AG04450 (cell line): Measurements from ENCODE around the gene UFSP1. TPM values are rescaled to one million over a fixed set of nuclear protein-coding genes. Genes with fewer than 3 reads are reported as not detected.

Experiments used
- CTCF ChIA-PET: fragments of 300-600, 350-600 bp; formaldehyde crosslinking; extraction: SDS; loops from one replicate; lab custom pipeline; 2022; ENCODE audit warnings: antibody characterized with exemption, inconsistent platforms; lab: Charles Lee
- POLR2A ChIA-PET: fragments of 350-600 bp; formaldehyde crosslinking; extraction: SDS; loops from one replicate; lab custom pipeline; 2021; ENCODE audit warnings: antibody characterized with exemption, inconsistent platforms; lab: Yijun Ruan, JAX
- DNase-seq: peaks from one replicate; pipeline ENCODE4 v3.0.0-alpha.2; 2011; ENCODE audit warnings: low read depth, low spot score
- H3K27ac ChIP-seq: one replicate; pipeline ENCODE4 v1.5.1; 2012; ENCODE audit warnings: low read depth, low read length, control low read depth
- H3K27me3 ChIP-seq: one replicate; pipeline ENCODE4 v1.6.0; 2012; ENCODE audit warnings: low read length; ENCODE audit not compliant: control insufficient read depth, insufficient read depth
- H3K4me3 ChIP-seq: 2 replicates; pipeline ENCODE4 v1.5.1; 2011; ENCODE audit warnings: mild to moderate bottlenecking, low read depth, low read length, control low read depth
- H3K9me3 ChIP-seq: 2 replicates; pipeline ENCODE4 v1.5.1; 2012; ENCODE audit warnings: low read length; ENCODE audit not compliant: control insufficient read depth, insufficient read depth
- CTCF ChIP-seq: IDR thresholded peaks from 2 replicates; pipeline ENCODE4 v1.5.1; 2011; ENCODE audit warnings: low read depth, low read length, control low read depth, inconsistent platforms
- polyA plus RNA-seq: library from polyadenylated mRNA; depleted of rRNA; stranded (reverse); fragments of >200 nt; gene quantifications from 2 replicates; pipeline ENCODE4 v1.2.3, GENCODE V29; 2011

Gene UFSP1
- polyA plus RNA-seq, 1 experiment: 0.48 TPM

- CTCF ChIA-PET: interaction anchor here (1.0 kb wide), 1 partner anchor 15 kb away, joined by 3 read pairs; the partner anchor contains the start of gene SLC12A9
- Histone ChIP-seq H3K27me3 (no peaks in the 10 kb centered on the region), H3K27ac (peak within 1 kb of the TSS; percentile 86), H3K9me3 (peaks cover 3% of the 10 kb centered on the region; the same call in 1 of the 2 replicates), H3K4me3 (peak within 1 kb of the TSS; percentile 90)
- POLR2A ChIA-PET: interaction anchor here (1.0 to 1.4 kb wide), 5 partner anchors 8 to 161 kb away, joined by 3 to 9 read pairs (median 4); partner anchors contain the start of genes POP7, SLC12A9, SRRT and UFSP1
- DNase-seq: peak; percentile 91
- TF ChIP-seq CTCF: no peak
Observed at GRCh38 chr7:100867040-100867775, 22.3 kb downstream of the UFSP1 start, which contains the start of gene TRIP6. TSS of gene TRIP6 (plus strand) at chr7:100867387. CDS start at chr7:100867498, 111 bp downstream.

GRCh38 chr7:100866729-100867039 lies 22.8 kb downstream of the UFSP1 start:
- DNase-seq: no peak
- Histone ChIP-seq H3K9me3 (peaks cover 3% of the 10 kb centered on the region; the same call in 1 of the 2 replicates), H3K4me3 (peak overlapping the region; percentile 90), H3K27me3 (no peaks in the 10 kb centered on the region), H3K27ac (peak overlapping the region; percentile 86)
- TF ChIP-seq CTCF: no peak
- CTCF ChIA-PET: interaction anchor here (1.0 kb wide), 1 partner anchor 14 kb away, joined by 3 read pairs; the partner anchor contains the start of gene SLC12A9
- POLR2A ChIA-PET: interaction anchor here (1.0 to 1.2 kb wide), 4 partner anchors 8 to 23 kb away, joined by 3 to 9 read pairs (median 6); partner anchors contain the start of genes SLC12A9, SRRT and UFSP1

- Histone ChIP-seq H3K9me3 (peaks cover 3% of the 10 kb centered on the region; the same call in 1 of the 2 replicates), H3K27ac (peak overlapping the region; percentile 86), H3K4me3 (no peak overlapping the region), H3K27me3 (no peaks in the 10 kb centered on the region)
- DNase-seq: no peak
- POLR2A ChIA-PET: interaction anchor here (1.0 to 1.2 kb wide), 4 partner anchors 9 to 24 kb away, joined by 3 to 9 read pairs (median 6); partner anchors contain the start of genes SLC12A9, SRRT and UFSP1
- CTCF ChIA-PET: interaction anchor here (1.0 kb wide), 1 partner anchor 14 kb away, joined by 3 read pairs; the partner anchor contains the start of gene SLC12A9
- TF ChIP-seq CTCF: no peak
Observed at GRCh38 chr7:100865938-100866728, 23.4 kb downstream of the UFSP1 start.

GRCh38 chr7:100865372-100865911 lies 24.1 kb downstream of the UFSP1 start:
- H3K9me3 ChIP-seq: peaks cover 3% of the 10 kb centered on the region; the same call in 1 of the 2 replicates
- no peak for TF ChIP-seq CTCF
- POLR2A ChIA-PET: no interaction called here
- H3K4me3 ChIP-seq: no peak overlapping the region
- DNase-seq: no peak
- H3K27me3 ChIP-seq: no peaks in the 10 kb centered on the region
- no peak overlapping the region for H3K27ac ChIP-seq
- CTCF ChIA-PET: no interaction called here
